Measurements from ENCODE around the gene GPR89A. TPM values are rescaled to one million over a fixed set of nuclear protein-coding genes. Genes with fewer than 3 reads are reported as not detected.

Gene GPR89A
- total RNA-seq, 2 donors from 2014 or later: 12.7 to 29.7 TPM

DNA sequence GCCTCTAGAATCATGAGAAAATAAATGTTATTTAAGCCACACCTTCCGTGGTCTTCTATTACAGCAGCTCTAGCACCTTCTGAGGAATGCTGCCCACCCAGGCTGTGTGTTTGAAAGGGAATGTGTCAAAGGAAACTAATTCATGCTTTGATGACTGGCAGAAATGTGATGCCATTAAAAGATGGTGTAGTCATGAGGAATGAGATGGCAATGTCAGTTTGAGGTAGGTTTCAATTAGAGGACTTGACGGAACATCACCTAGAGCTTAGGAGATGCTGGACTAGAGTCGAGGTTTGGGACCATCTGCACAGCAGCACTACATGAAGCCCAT is 88.8 kb downstream of the GPR89A start:
- H3K4me1 ChIP-seq: peaks cover 59% of the 10 kb centered on the region
- no peaks in the 10 kb centered on the region for H3K27me3 ChIP-seq
- no peaks in the 10 kb centered on the region for H3K36me3 ChIP-seq (replicated peaks in 1 of 2; ENCODE audit: insufficient read depth in 1 of 2, low read depth in 2 of 2)
- ATAC-seq (no peak), DNase-seq (no peak)
- intact Hi-C loops (cut with DNase I): no loop called here
- no peaks in the 10 kb centered on the region for H3K9me3 ChIP-seq
- WGBS, 2 donors: 82% methylated on average over 3 of the region's 3 CpGs
- H3K4me3 ChIP-seq: no peak overlapping the region
- H3K27ac ChIP-seq: peak overlapping the region in 3 of 4 donors; percentile 68 to 75 (median 73)
- TF ChIP-seq, protein P1, sequence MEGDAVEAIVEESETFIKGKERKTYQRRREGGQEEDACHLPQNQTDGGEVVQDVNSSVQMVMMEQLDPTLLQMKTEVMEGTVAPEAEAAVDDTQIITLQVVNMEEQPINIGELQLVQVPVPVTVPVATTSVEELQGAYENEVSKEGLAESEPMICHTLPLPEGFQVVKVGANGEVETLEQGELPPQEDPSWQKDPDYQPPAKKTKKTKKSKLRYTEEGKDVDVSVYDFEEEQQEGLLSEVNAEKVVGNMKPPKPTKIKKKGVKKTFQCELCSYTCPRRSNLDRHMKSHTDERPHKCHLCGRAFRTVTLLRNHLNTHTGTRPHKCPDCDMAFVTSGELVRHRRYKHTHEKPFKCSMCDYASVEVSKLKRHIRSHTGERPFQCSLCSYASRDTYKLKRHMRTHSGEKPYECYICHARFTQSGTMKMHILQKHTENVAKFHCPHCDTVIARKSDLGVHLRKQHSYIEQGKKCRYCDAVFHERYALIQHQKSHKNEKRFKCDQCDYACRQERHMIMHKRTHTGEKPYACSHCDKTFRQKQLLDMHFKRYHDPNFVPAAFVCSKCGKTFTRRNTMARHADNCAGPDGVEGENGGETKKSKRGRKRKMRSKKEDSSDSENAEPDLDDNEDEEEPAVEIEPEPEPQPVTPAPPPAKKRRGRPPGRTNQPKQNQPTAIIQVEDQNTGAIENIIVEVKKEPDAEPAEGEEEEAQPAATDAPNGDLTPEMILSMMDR (IDR thresholded peaks at IDR 0.05): no peak
- no peak for TF ChIP-seq POLR2A (IDR thresholded peaks at IDR 0.05)

DNA sequence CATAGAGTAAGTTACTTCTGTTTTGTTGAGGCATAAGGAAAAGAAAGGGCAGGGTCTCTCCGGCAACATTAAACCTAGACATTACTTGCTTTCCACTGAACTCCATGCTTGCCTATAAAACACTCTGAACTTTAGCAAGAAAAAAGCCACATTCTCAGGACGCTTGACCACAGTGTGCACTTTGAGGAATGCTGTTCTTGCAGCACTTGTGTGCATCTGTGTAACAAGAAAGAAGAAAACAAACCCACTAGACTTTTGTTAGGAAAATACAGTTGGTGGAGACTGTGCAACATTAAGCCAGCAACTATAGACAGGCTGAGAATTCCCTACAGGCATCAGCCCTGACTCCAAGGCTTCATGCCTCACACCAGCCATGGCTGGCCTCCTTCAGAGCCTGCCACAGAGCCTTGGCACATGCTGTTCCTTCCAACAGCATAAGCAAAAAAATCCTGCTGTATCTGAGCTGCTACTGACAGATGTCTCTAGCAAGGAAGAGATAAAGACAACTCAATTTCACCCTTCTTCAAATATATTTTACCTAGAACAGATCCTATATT is 93.6 kb downstream of the GPR89A start:
- TF ChIP-seq, protein P1 (IDR thresholded peaks at IDR 0.05): no peak
- TF ChIP-seq POLR2A (IDR thresholded peaks at IDR 0.05): no peak
- peaks cover 23% of the 10 kb centered on the region for H3K4me1 ChIP-seq
- H3K9me3 ChIP-seq: no peaks in the 10 kb centered on the region
- H3K36me3 ChIP-seq (replicated peaks in 1 of 2; ENCODE audit: insufficient read depth in 1 of 2, low read depth in 2 of 2): no peaks in the 10 kb centered on the region
- H3K27me3 ChIP-seq: no peaks in the 10 kb centered on the region
- H3K27ac ChIP-seq: no peak overlapping the region
- no peak overlapping the region for H3K4me3 ChIP-seq
- WGBS, 2 donors: 82 to 87% methylated on average over 2 of the region's 2 CpGs
- ATAC-seq: no peak
- DNase-seq: no peak
- intact Hi-C loops (cut with DNase I): no loop called here

DNA sequence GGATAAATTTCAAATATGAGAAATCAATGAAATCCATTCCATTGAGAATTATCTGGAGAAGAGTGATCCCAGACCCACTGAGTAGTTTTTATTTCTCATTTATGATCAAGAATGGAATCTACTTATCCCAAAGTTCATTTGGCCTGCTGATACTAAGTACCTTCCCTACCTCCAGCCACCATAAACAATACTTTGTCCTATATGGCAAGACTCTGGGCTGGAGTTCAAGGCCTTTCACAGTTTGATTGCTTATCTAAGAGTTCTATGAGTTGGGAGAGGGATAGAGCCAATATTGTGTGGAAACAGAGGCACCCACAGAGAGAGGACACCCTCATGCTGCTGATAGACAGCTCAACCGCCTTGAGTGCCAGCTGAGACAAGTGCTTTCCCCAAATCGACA is 94.3 kb downstream of the GPR89A start:
- no peaks in the 10 kb centered on the region for H3K27me3 ChIP-seq
- TF ChIP-seq POLR2A (IDR thresholded peaks at IDR 0.05): no peak
- TF ChIP-seq, protein P1 (IDR thresholded peaks at IDR 0.05): no peak
- WGBS, 2 donors: 71 to 78% methylated on average over 2 of the region's 2 CpGs
- no peak overlapping the region for H3K4me3 ChIP-seq
- no peak for DNase-seq
- peaks cover 23% of the 10 kb centered on the region for H3K4me1 ChIP-seq
- H3K27ac ChIP-seq: no peak overlapping the region
- intact Hi-C loops (cut with DNase I): no loop called here
- no peaks in the 10 kb centered on the region for H3K9me3 ChIP-seq
- H3K36me3 ChIP-seq (replicated peaks in 1 of 2; ENCODE audit: insufficient read depth in 1 of 2, low read depth in 2 of 2): no peaks in the 10 kb centered on the region
- ATAC-seq: no peak

DNA sequence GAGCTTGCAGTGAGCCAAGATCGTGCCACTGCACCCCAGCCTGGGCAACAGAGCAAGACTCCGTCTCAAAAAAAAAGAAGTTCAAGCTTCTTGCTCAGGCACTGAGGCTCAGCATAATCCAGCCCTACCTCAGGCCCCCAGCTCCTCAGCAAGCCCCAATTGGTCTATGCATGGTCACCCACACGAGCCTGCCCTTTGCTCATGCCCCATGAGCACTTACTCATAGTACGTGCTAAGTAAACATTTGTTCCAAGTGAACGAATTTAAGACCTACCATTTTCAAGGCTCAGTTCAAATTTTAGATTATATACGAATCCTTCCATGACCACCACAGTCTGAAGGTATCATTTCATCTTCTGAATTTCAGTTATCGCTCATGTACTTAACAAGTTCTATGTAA is 95.0 kb downstream of the GPR89A start:
- ATAC-seq (no peak), DNase-seq (no peak)
- 84 to 86% methylated on average over 6 to 7 of the region's 7 CpGs for WGBS, 2 donors
- Histone ChIP-seq H3K4me1 (peaks cover 25% of the 10 kb centered on the region), H3K27ac (no peak overlapping the region), H3K4me3 (no peak overlapping the region), H3K9me3 (no peaks in the 10 kb centered on the region), H3K27me3 (no peaks in the 10 kb centered on the region), H3K36me3 (replicated peaks in 1 of 2; ENCODE audit: insufficient read depth in 1 of 2, low read depth in 2 of 2) (no peaks in the 10 kb centered on the region)
- TF ChIP-seq POLR2A (IDR thresholded peaks at IDR 0.05): no peak
- TF ChIP-seq, protein P1 (IDR thresholded peaks at IDR 0.05): no peak
- intact Hi-C loops (cut with DNase I): no loop called here

DNA sequence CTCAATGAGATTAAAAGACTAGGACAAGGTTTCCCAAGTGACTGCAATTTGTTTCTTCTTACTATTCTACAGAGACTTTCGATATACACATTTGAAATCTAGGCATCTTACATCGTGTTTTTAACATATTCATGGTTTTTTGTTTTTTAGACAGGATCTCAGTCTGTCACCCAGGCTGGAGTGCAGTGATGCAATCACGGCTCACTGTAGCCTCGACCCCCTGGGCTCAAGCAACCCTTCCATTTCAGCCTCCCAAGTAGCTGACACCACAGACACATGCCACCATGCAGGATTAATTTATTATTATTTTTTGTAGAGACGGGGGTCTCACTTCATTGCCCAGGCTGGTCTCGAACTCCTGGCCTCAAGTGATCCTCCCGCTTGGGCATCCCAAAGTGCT is 97.8 kb downstream of the GPR89A start:
- Histone ChIP-seq H3K27me3 (no peaks in the 10 kb centered on the region), H3K27ac (no peak overlapping the region), H3K9me3 (no peaks in the 10 kb centered on the region), H3K36me3 (replicated peaks in 1 of 2; ENCODE audit: insufficient read depth in 1 of 2, low read depth in 2 of 2) (no peaks in the 10 kb centered on the region), H3K4me1 (peaks cover 35% of the 10 kb centered on the region), H3K4me3 (no peak overlapping the region)
- WGBS, 2 donors: 87 to 91% methylated on average over 7 of the region's 7 CpGs
- DNase-seq (no peak), ATAC-seq (no peak)
- intact Hi-C loops (cut with DNase I): no loop called here
- TF ChIP-seq, protein P1 (IDR thresholded peaks at IDR 0.05): no peak
- no peak for TF ChIP-seq POLR2A (IDR thresholded peaks at IDR 0.05)

Data from body of pancreas (tissue), 4 donors.